GM21515 (cell line): ENCODE results near the gene SPDYE16.
"Not testable (repeated sequence)": the region's sequence is repeated elsewhere in the genome, so short reads cannot be mapped to it uniquely, and the experiment has no call there.

Source experiments
- ATAC-seq: cut with Tn5 transposase; IDR thresholded peaks from one replicate; pipeline ENCODE4 v1.9.1; 2021; ENCODE audit not compliant: unreplicated experiment

The SPDYE16 gene

DNA sequence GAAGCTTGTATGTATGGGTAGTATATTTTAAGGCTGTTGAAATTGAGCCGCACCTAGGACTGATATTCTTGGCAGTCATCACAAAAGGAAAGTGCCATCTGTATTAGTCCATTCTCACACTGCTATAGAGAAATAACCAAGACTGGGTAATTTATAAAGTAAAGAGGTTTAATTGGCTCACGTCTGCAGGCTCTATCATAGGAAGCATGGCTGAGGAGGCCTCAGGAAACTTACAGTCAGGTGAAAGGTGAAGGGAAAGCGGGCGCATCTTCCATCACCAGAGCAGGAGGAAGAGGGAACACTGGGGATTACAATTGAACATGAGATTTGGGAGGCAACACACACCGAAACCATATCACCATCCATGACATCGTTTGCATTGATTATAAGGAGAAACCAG, 8.9 kb upstream of the SPDYE16 start:
- ATAC-seq = not testable (repeated sequence)

DNA sequence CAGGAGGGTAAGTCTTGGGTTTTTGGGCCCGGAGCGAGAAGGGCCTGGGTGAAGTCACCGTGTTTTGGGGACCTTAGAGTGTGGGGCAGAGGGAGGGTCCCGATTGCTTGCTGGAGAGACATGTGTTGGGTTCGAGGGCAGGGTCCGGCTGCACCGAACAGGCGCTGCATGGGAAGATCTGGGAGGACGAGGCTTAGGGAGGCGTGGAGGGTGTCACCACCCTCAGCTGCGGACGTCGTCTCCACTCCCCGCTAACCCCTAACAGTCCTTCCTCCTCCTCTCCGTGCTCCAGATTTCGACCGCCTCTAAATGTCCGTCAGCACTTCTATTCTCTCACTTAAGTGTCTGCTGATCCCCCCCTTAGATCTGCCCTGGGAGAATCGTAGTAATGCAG, 6.8 kb upstream of the SPDYE16 start:
- not testable (repeated sequence) for ATAC-seq

GRCh38 chr7:76549025-76549854, 6.1 kb upstream of the SPDYE16 start:
- ATAC-seq = peak; percentile 99

DNA sequence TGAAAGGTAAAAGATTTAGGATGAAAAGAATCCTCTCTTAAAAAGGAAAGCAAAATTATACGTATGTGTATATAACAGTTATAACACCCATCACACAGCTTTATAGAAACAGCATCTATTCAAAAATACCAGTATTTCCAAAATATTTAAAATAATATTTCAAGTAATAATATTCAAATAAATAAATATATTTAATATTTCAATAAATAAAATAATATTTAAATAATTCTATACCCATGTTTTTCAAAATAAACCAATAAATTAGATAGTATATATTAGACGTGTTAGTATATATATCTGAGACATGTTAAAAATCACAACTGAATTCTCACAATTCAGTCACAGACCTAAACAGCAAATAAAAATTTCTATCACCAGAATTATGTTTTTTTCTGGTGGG, 11.5 kb downstream of the SPDYE16 start:
- not testable (repeated sequence) for ATAC-seq

DNA sequence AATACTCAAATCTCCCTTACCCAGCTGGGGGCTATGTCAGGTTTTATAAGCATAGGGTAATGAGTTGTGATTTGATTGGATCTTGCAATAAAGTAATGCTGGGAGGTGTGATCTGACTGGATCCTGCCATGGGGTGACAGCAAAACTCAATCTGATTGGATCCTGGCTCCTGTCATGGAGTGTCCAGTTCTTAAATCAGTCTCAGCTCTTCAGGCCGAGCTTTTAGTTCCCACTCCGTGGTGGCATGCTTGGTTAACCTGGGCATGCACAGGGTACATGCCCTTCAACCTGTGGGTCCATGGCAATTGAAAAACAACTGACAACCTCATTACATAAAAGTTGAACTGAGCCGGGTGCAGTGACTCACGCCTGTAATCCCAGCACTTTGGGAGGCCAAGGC, 16.9 kb downstream of the SPDYE16 start:
- not testable (repeated sequence) for ATAC-seq

DNA sequence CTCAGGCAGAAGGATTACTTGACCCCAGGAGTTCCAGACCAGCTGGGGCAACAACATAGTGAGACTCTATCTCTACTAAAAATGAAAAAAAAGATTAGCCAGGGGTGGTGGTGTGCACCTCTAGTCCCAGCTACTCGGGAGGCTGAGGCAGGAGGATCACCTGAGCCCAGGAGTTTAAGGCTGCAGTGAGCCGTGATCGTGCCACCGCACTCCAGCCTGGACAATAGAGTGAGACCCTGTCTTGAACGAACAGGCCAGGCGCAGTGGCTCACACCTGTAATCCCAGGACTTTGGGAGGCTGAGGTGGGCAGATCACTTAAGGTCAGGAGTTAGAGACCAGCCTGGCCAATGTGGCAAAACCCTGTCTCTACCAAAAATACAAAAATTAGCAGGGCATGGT, 26.2 kb downstream of the SPDYE16 start:
- not testable (repeated sequence) for ATAC-seq

- no peak for ATAC-seq
Measured at GRCh38 chr7:76515999-76516443, 27.1 kb downstream of the SPDYE16 start.

GRCh38 chr7:76514926-76515771, 27.9 kb downstream of the SPDYE16 start:
- no peak for ATAC-seq

DNA sequence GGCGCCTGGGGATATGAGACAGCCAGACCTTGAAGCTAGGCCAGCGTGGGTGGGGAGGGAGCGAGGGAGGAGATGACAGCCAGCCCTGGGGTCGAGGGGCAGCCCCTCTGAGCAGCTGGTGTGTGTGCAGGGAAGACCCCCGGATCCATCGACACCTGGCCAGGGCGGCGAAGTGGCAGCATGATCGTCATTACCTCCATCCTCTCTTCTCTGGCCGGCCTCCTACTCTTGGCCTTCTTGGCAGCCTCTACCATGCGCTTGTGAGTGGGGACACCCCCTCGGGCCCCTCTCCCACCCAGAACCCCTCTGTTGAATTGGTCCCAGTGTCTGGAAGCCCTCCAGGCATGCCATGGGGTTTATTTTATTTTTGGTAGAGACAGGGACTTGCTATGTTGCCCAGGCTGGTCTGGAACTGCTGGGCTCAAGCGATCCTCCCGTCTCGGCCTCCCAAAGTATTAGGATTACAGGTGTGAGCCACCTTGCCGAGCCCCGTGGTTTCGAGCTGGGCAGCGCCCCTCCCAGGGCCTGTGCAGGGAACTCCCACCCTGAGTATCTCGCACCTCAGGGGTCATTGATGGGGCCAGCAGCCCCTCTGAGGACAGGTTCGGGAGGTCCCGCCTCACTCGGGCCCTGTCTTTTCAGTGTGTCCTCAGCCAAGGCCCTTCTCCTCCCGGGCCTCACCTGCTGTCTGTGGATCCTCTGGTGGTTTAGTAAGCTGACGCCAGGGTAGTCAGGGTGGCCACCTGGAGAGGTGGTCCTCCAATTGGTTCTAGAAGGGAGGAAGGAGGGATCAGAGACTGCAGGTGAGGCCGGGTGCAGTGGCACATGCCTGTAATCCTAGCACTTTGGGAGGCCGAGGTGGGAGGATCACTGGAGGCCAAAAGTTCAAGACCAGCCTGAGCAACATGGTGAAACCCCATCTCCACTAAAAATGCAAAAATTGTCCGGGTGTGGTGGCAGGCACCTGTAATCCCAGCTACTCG, 29.0 kb downstream of the SPDYE16 start:
- ATAC-seq = no peak

- ATAC-seq = no peak
Measured at GRCh38 chr7:76512941-76513816, 29.9 kb downstream of the SPDYE16 start.

GRCh38 chr7:76511911-76512885, 30.9 kb downstream of the SPDYE16 start:
- ATAC-seq = not testable (repeated sequence)

- not testable (repeated sequence) for ATAC-seq
Measured at GRCh38 chr7:76511200-76511910, 31.7 kb downstream of the SPDYE16 start.

- ATAC-seq = no peak
Measured at GRCh38 chr7:76509931-76510877, 32.9 kb downstream of the SPDYE16 start, which contains the start of gene UPK3B. TSS of gene UPK3B (plus strand) at chr7:76510552. CDS start at chr7:76510653, 101 bp downstream.

DNA sequence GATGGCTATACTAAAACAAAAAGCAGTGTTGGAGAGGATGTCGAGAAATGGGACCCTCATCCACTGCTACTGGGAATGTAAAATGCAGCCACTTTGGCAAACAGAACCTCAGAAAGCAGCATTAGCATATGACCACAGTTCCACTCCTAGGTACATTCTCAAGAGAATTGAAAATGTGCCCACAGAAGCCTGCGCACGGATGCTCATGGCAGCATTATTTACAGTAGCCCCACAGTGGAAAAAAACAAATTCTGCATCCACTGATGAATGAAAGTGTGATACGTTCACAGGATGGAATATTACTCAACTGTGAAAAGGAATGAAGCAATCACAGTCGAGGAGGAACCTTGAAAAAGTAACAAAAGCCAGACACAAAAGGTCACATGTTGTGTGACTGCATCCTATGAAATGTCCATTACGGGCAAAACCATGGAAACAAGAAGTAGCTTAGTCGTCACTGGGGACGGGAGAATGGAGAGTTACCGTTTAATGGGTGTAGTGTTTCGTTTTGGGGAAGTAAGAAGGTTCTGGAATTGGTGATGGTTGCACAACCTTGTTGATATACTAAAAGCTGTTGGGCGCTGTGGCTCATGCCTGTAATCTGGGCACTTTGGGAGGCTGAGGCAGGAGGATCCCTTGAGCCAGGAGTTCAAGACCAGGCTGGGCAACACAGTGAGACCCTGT, 35.2 kb downstream of the SPDYE16 start:
- no peak for ATAC-seq

DNA sequence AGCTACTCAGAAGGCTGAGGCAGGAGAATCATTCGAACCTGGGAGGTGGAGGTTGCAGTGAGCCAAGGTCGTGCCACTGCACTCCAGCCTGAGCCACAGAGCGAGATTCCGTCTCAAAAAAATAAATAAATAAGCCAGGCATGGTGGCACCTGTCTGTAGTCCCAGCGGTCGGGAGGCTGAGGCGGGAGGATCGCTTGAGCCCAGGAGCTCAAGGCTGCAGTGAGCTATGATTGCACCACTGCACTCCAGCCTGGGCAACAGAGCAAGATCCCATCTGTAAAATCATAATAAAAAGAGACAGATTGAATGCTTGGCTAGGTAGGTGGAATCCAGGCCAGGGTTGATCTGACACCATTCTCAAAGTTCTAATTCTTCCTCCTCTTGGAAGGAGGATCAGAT, 36.5 kb downstream of the SPDYE16 start:
- not testable (repeated sequence) for ATAC-seq

DNA sequence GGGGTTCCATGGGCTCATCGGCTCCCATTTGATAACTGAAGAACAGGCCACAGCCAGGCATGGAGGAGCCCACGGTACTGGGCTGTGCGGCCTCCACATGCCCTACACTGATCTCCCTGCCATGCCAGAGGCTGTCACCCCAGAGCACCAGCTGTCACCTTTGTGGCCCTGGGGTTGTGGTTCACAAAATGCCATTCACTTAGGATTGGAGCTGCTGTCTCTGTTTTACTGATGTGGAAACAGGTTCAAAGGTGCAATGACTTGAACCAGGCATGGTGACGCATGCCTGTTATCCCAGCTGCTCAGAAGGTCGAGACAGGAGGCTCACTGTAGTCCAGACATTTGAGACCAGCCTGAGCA, 37.0 kb downstream of the SPDYE16 start:
- ATAC-seq = no peak
